Psoas muscle (tissue), 8 donors: ENCODE measurements around the gene ABHD17A. TPM values are rescaled to one million over a fixed set of nuclear protein-coding genes. Genes with fewer than 3 reads are reported as not detected.

Experiments used
- ATAC-seq, 4 donors: fragments of 200-7000 bp; cut with Tn5 transposase; one replicate each; pipeline ENCODE4 v1.9.1; 2020; ENCODE audit warnings: moderate library complexity in 3 of 4, mild to moderate bottlenecking in 2 of 4
- DNase-seq, 2 donors: peaks; one replicate each; pipeline ENCODE4 v3.0.0-alpha.2; 2020
- H3K27ac ChIP-seq: fragments of 200-600 bp; one replicate; pipeline ENCODE4 v1.8.0; 2022
- H3K27me3 ChIP-seq, 3 donors: fragments of 200-600 bp in 1 of 3; one replicate each; pipeline versions ENCODE4 v1.6.1 to v1.8.0; 2013 to 2022; ENCODE audit warnings: low read length in 2 of 3, mild to moderate bottlenecking in 2 of 3, moderate library complexity in 1 of 3; ENCODE audit not compliant: insufficient read depth in 3 of 3
- H3K36me3 ChIP-seq, 2 donors: fragments of 200-600 bp in 1 of 2; one replicate each; pipeline versions ENCODE4 v1.6.1 to v1.8.0; 2013 to 2022; ENCODE audit warnings: low read depth in 1 of 2, mild to moderate bottlenecking in 1 of 2, moderate library complexity in 1 of 2; ENCODE audit not compliant: insufficient read depth in 1 of 2
- H3K4me1 ChIP-seq: fragments of 200-600 bp; one replicate; pipeline ENCODE4 v1.8.0; 2022
- H3K4me3 ChIP-seq: fragments of 200-600 bp; one replicate; pipeline ENCODE4 v1.8.0; 2022; ENCODE audit warnings: mild to moderate bottlenecking
- H3K9me3 ChIP-seq: fragments of 200-600 bp; one replicate; pipeline ENCODE4 v1.8.0; 2022
- WGBS, 3 donors: extraction: QIAGEN DNeasy Blood & Tissue Kit; methylation state at CpG; one replicate each; pipeline versions ENCODE4 v1.1.6 to v1.1.7; 2013; 5-methylcytosine and 5-hydroxymethylcytosine counted together
- intact Hi-C, 2 donors: fragments of 100-400 bp; cut with DNase I; formaldehyde crosslinking; loops; one replicate each; pipeline versions ENCODE4 v1.11.0 to v1.14.2; 2022
- polyA plus RNA-seq, 3 donors: library from polyadenylated mRNA; stranded (reverse); fragments of 200-250 nt; gene quantifications; one replicate each; pipeline ENCODE4 v1.2.3, GENCODE V29; 2013
- total RNA-seq, 4 donors: library from RNA; stranded (reverse); fragmentation: NEBNext Ultra II Directional in 2 of 4; extraction: Animal tissue kit (Norgen Biotek cat#: 25700) in 2 of 4; gene quantifications; one replicate each; pipeline versions ENCODE4 v1.2.1 to v1.2.4, GENCODE V29; 2021 to 2023
- TF ChIP-seq, protein P1 (sequence below): fragments of 200-600 bp; IDR thresholded peaks from one replicate; pipeline ENCODE4 v1.8.0; 2022; ENCODE audit warnings: antibody characterized with exemption
- donor health status: healthy with polysubstance abuse.
- donor health status: DM: no; HTN: no; CAD: no; lungs with moderate emphysema.
- donor health status: Bipolar disorder and iron deficiency.
- donor health status: healthy.
- donor health status: DM: yes; HTN: yes; CAD: no.
- donor health status: DM: no; HTN: no; CAD: no.
- donor health status: DM: no; HTN: no; CAD: no.
- donor health status: DM: yes; HTN: yes; CAD: no.

ABHD17A gene
- total and polyA plus RNA-seq, 7 donors: 35.5 to 58.9 (median 44.8) TPM

DNA sequence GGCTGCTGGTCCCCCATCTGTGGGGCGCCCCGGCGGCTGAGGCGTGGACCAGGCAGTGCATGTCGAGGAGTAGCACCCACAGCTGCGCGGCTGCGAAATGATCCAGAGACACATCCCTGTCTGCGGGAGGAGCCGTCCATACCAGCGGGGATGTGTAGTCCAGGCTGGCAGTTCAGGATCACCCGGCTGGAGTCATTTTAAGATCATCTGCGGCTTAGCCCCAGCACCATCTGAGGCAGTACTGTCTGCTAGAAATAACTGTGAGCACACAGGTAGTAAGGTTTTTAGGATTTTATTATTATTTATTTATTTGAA, 23.0 kb upstream of the ABHD17A start:
- Histone ChIP-seq H3K27me3 (no peaks in the 10 kb centered on the region), H3K4me1 (peaks cover 8% of the 10 kb centered on the region), H3K4me3 (peak overlapping the region; percentile 38), H3K9me3 (no peaks in the 10 kb centered on the region), H3K27ac (peak overlapping the region; percentile 66), H3K36me3 (peaks cover 0 to 16% of the 10 kb centered on the region in 2 donors)
- TF ChIP-seq, protein P1, sequence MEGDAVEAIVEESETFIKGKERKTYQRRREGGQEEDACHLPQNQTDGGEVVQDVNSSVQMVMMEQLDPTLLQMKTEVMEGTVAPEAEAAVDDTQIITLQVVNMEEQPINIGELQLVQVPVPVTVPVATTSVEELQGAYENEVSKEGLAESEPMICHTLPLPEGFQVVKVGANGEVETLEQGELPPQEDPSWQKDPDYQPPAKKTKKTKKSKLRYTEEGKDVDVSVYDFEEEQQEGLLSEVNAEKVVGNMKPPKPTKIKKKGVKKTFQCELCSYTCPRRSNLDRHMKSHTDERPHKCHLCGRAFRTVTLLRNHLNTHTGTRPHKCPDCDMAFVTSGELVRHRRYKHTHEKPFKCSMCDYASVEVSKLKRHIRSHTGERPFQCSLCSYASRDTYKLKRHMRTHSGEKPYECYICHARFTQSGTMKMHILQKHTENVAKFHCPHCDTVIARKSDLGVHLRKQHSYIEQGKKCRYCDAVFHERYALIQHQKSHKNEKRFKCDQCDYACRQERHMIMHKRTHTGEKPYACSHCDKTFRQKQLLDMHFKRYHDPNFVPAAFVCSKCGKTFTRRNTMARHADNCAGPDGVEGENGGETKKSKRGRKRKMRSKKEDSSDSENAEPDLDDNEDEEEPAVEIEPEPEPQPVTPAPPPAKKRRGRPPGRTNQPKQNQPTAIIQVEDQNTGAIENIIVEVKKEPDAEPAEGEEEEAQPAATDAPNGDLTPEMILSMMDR: no peak
- intact Hi-C loops: no loop called here
- ATAC-seq (no peak), DNase-seq (no peak)
- WGBS, 3 donors: 84 to 87% (median 86%) methylated on average over 13 of the region's 13 CpGs

DNA sequence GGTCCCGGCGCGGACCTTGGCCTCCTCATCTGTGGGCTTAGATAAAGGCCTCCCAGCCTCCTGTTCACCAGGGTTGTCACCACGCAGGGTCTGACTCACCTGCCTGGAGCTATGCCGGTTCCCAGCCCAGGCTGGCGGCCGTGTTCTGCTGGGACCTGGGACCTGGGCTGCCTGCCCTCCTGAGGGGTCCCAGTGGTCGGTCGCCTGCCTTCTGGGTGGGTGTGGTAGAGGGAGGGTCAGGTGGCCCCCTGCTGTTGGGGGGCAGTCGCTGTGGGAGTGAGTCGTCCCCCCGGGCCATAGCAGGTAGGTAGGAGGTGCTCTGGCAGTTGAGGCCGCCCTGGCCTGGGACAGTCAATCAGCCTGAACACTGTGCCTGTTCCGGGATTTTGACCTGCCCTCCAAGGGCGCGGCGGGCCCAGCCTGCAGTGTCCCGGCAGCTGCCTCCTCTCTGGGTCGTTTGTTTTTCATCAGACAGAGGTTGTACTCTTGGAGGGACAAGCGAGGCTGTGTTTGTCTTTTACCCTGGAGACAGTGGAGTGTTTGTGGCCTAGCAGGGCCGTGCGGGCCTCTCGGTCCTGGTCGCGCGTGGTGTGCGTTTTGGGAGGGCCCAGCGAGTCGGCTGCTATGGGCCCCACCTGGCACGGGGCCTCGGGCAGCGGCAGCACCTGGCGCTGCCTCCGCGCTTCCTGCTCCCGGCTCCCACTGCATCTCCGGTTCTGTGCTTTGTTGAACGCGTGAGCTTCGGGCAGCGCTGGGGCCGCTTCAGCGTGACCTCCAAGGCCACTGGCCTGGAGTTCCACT, 22.5 kb upstream of the ABHD17A start:
- no peaks in the 10 kb centered on the region for H3K9me3 ChIP-seq
- 53 to 73% (median 63%) methylated on average over 39 to 43 of the region's 43 CpGs for WGBS, 3 donors
- peaks cover 8% of the 10 kb centered on the region for H3K4me1 ChIP-seq
- DNase-seq (peak in 1 of 2 donors; percentile 51), ATAC-seq (no peak)
- intact Hi-C loops: no loop called here
- no peaks in the 10 kb centered on the region for H3K27me3 ChIP-seq
- peak overlapping the region; percentile 66 for H3K27ac ChIP-seq
- peaks cover 0 to 11% of the 10 kb centered on the region in 2 donors for H3K36me3 ChIP-seq
- H3K4me3 ChIP-seq: peak overlapping the region; percentile 38
- TF ChIP-seq, protein P1: no peak

DNA sequence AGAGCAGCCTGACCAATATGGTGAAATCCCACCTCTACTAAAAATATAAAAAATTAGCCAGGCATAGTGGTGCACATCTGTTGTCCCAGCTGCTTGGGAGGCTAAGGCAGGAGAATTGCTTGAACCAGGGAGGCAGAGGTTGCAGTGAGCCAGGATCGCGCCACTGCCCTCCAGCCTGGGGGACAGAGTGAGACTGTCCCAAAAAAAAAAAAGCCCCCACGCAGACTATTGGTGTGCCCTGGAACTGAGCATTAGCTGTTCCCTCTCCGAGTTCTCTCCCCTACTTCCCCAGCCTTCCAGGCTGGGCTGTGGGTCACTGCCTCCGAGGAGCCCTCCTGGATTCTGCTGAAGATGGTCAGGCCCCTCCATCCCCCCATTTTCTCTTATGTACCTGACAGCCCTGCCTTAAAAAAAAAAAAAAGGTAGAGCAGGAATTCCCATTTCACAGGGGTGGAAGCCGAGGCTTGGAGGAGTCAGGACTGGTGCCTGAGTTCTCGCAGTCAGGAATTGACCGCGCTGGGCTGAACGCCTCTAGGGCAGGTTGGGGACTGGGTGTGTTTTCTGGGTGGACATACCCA, 21.8 kb upstream of the ABHD17A start:
- Histone ChIP-seq H3K9me3 (no peaks in the 10 kb centered on the region), H3K27ac (peak overlapping the region; percentile 66), H3K36me3 (peaks cover 0 to 4% of the 10 kb centered on the region in 2 donors), H3K27me3 (no peaks in the 10 kb centered on the region), H3K4me3 (no peak overlapping the region), H3K4me1 (peaks cover 8% of the 10 kb centered on the region)
- whole genome bisulfite sequencing, 3 donors: 91 to 94% (median 92%) methylated on average over 9 to 10 of the region's 10 CpGs
- ATAC-seq (no peak), DNase-seq (no peak)
- TF ChIP-seq, protein P1: no peak
- intact Hi-C loops: no loop called here

DNA sequence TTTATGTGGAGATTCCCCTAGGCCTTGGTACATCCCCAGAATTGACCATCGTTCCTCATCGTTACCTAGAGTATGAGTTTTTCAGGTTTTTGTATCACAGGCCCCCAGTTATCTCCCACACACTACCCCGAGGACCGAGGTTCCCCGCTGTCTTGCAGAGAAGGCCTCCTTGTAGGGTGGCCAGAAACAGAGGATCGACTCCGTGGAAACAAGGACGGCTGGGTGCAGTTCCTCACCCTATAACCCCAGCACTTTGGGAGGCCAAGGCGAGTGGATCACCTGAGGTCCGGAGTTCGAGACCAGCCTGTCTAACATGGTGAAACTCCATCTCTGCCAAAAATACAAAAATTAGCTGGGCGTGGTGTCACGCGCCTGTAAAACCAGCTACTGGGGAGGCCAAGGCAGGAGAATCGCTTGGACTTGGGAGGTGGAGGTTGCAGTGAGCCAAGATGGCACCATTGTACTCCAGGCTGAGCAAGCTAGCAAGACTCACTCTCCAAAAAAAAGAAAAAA, 20.6 kb upstream of the ABHD17A start:
- WGBS, 3 donors: 69 to 76% (median 72%) methylated on average over 15 of the region's 15 CpGs
- intact Hi-C loops: no loop called here
- Histone ChIP-seq H3K27me3 (no peaks in the 10 kb centered on the region), H3K27ac (peak overlapping the region; percentile 85), H3K4me1 (peaks cover 8% of the 10 kb centered on the region), H3K36me3 (no peaks in the 10 kb centered on the region), H3K4me3 (peak overlapping the region; percentile 79), H3K9me3 (no peaks in the 10 kb centered on the region)
- TF ChIP-seq, protein P1: no peak
- DNase-seq (peak in 1 of 2 donors; percentile 48), ATAC-seq (no peak)
